ENCODE data around the gene B4GALNT4. TPM values are rescaled to one million over a fixed set of nuclear protein-coding genes. Genes with fewer than 3 reads are reported as not detected.

The B4GALNT4 gene
- total and polyA plus RNA-seq, 2 of the 8 experiments (the other 6 are each of a cell fraction or from before 2014, with no cell fraction given), result 40.9 to 76.3 TPM

GRCh38 chr11:409600-410483 is 40.5 kb downstream of the B4GALNT4 start (continued):
- TF ChIP-seq, protein P1, sequence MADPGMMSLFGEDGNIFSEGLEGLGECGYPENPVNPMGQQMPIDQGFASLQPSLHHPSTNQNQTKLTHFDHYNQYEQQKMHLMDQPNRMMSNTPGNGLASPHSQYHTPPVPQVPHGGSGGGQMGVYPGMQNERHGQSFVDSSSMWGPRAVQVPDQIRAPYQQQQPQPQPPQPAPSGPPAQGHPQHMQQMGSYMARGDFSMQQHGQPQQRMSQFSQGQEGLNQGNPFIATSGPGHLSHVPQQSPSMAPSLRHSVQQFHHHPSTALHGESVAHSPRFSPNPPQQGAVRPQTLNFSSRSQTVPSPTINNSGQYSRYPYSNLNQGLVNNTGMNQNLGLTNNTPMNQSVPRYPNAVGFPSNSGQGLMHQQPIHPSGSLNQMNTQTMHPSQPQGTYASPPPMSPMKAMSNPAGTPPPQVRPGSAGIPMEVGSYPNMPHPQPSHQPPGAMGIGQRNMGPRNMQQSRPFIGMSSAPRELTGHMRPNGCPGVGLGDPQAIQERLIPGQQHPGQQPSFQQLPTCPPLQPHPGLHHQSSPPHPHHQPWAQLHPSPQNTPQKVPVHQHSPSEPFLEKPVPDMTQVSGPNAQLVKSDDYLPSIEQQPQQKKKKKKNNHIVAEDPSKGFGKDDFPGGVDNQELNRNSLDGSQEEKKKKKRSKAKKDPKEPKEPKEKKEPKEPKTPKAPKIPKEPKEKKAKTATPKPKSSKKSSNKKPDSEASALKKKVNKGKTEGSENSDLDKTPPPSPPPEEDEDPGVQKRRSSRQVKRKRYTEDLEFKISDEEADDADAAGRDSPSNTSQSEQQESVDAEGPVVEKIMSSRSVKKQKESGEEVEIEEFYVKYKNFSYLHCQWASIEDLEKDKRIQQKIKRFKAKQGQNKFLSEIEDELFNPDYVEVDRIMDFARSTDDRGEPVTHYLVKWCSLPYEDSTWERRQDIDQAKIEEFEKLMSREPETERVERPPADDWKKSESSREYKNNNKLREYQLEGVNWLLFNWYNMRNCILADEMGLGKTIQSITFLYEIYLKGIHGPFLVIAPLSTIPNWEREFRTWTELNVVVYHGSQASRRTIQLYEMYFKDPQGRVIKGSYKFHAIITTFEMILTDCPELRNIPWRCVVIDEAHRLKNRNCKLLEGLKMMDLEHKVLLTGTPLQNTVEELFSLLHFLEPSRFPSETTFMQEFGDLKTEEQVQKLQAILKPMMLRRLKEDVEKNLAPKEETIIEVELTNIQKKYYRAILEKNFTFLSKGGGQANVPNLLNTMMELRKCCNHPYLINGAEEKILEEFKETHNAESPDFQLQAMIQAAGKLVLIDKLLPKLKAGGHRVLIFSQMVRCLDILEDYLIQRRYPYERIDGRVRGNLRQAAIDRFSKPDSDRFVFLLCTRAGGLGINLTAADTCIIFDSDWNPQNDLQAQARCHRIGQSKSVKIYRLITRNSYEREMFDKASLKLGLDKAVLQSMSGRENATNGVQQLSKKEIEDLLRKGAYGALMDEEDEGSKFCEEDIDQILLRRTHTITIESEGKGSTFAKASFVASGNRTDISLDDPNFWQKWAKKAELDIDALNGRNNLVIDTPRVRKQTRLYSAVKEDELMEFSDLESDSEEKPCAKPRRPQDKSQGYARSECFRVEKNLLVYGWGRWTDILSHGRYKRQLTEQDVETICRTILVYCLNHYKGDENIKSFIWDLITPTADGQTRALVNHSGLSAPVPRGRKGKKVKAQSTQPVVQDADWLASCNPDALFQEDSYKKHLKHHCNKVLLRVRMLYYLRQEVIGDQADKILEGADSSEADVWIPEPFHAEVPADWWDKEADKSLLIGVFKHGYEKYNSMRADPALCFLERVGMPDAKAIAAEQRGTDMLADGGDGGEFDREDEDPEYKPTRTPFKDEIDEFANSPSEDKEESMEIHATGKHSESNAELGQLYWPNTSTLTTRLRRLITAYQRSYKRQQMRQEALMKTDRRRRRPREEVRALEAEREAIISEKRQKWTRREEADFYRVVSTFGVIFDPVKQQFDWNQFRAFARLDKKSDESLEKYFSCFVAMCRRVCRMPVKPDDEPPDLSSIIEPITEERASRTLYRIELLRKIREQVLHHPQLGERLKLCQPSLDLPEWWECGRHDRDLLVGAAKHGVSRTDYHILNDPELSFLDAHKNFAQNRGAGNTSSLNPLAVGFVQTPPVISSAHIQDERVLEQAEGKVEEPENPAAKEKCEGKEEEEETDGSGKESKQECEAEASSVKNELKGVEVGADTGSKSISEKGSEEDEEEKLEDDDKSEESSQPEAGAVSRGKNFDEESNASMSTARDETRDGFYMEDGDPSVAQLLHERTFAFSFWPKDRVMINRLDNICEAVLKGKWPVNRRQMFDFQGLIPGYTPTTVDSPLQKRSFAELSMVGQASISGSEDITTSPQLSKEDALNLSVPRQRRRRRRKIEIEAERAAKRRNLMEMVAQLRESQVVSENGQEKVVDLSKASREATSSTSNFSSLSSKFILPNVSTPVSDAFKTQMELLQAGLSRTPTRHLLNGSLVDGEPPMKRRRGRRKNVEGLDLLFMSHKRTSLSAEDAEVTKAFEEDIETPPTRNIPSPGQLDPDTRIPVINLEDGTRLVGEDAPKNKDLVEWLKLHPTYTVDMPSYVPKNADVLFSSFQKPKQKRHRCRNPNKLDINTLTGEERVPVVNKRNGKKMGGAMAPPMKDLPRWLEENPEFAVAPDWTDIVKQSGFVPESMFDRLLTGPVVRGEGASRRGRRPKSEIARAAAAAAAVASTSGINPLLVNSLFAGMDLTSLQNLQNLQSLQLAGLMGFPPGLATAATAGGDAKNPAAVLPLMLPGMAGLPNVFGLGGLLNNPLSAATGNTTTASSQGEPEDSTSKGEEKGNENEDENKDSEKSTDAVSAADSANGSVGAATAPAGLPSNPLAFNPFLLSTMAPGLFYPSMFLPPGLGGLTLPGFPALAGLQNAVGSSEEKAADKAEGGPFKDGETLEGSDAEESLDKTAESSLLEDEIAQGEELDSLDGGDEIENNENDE (IDR thresholded peaks at IDR 0.05; ENCODE audit: insufficient replicate concordance, low read length), result no peak
- no peak for TF ChIP-seq EP300 (IDR thresholded peaks at IDR 0.05; ENCODE audit: borderline replicate concordance in 1 of 2, low read depth in 2 of 2, low read length in 2 of 2)
- TF ChIP-seq TCF12 (IDR thresholded peaks at IDR 0.05; ENCODE audit: low read depth, low read length), result no peak
- TF ChIP-seq BACH1 (IDR thresholded peaks at IDR 0.05; ENCODE audit: low read length), result no peak
- no peak for TF ChIP-seq CBX8 (IDR thresholded peaks at IDR 0.05; ENCODE audit: borderline replicate concordance, low read depth, low read length)
- TF ChIP-seq BCL11A (IDR thresholded peaks at IDR 0.05; ENCODE audit: low read depth in 2 of 2, low read length in 2 of 2), result no peak
- TF ChIP-seq NRF1 (IDR thresholded peaks at IDR 0.05; ENCODE audit: low read depth, low read length), result no peak
- no peak for TF ChIP-seq HDAC2 (IDR thresholded peaks at IDR 0.05; ENCODE audit: borderline replicate concordance in 1 of 2, low read depth in 2 of 2, low read length in 2 of 2)

All from H1 (cell line).